LoVo (cell line): ENCODE measurements around the gene SCD5.
A peak's percentile ranks its signal among the peaks of the same experiment; 100 is the strongest.

Experiments
- DNase-seq: peaks from one replicate; pipeline ENCODE4 v3.0.0-alpha.2; 2016; ENCODE audit warnings: low spot score

Gene SCD5

GRCh38 chr4:82726596-82726995, 72.0 kb downstream of the SCD5 start:
- no peak for DNase-seq

GRCh38 chr4:82721819-82722423, 76.7 kb downstream of the SCD5 start:
- DNase-seq: peak; percentile 20

DNA sequence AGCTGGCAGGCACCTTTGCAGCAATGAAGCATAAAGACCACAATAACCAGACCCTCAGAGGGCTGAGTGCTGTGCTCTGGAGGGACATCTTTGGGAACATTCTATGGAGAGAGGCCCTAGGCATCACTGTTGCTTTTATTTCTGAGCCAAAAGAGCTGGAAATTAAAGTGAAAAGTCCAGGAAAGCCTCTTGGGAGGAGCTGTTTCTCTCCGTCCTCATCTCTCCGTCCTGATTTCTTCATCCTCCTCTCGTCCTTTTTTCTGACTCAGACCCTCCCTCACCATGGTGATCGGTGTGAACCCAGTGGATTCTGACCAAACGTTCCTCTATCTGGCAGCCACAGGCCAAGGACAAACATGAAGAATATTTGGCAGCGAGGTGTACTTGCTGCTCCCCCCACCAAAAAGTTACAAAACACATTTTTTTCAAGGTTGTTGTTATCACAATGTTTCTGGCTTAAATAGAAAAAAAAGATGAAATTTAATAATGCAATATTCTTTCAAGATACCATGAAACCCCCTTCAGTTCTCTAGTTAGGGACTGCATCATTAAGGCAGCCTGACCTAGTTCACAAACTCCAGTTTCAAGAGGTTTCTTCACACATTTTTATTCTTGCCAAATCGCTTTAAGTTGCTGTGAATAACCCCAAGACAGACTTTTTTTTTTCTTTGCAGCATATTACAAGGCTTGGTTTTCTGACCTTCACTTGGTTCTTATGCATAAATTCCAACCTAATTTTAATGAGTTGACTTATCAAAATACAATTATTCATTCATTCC, 80.2 kb downstream of the SCD5 start:
- DNase-seq: no peak

- DNase-seq: no peak
These were observed 82.6 kb downstream of the SCD5 start for GRCh38 chr4:82715731-82716617.

GRCh38 chr4:82713856-82714255, 84.7 kb downstream of the SCD5 start:
- no peak for DNase-seq

- DNase-seq: no peak
These were observed 86.0 kb downstream of the SCD5 start for GRCh38 chr4:82712561-82712960.

DNA sequence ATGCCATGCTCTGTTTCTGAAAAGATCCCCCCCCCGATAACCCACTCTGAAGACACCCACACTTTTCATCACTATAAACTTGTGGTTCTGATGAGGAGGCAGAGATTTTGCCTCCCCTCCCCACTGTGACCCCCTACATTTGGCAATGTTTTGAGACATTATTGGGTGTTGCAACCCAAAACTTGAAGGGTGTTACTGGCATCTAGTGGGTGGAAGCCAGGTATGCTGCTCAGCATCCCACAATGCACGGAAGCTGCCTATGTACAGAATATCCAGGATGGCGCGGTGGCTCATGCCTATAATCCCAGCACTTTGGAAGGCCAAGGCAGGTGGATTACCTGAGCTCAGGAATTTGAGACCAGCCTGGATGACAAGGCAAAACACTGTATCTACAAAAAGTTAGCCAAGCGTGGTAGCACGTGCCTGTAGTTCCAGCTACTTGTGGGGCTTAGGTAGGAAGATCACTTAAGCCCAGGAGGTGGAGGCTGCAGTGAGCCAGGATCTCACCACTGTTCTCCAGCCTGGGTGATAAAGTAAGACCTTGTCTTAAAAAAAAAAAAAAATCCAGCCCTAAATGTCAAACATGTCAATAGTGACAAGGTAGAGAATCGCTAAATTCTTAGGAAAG, 87.3 kb downstream of the SCD5 start:
- DNase-seq: no peak

GRCh38 chr4:82710197-82710929, 88.2 kb downstream of the SCD5 start:
- no peak for DNase-seq

DNA sequence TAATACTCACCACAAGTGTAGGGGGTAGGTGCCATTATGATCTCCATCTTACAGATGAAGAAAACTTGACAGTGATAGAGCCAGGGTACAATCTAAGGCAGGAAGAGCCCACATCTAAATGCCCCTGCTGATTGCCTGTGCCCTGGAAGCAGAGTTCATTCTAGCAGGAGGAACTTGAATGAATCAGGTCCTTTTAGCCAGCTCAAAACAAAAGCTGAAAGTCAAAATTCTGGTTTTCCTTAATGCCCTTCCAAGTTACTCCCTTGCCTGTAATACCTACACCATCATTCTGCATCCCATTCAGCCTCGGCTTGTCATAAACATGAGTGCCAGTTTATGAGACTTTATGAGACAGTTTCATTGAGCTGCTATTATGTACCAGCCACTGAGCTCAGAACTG, 89.6 kb downstream of the SCD5 start:
- DNase-seq: no peak

DNA sequence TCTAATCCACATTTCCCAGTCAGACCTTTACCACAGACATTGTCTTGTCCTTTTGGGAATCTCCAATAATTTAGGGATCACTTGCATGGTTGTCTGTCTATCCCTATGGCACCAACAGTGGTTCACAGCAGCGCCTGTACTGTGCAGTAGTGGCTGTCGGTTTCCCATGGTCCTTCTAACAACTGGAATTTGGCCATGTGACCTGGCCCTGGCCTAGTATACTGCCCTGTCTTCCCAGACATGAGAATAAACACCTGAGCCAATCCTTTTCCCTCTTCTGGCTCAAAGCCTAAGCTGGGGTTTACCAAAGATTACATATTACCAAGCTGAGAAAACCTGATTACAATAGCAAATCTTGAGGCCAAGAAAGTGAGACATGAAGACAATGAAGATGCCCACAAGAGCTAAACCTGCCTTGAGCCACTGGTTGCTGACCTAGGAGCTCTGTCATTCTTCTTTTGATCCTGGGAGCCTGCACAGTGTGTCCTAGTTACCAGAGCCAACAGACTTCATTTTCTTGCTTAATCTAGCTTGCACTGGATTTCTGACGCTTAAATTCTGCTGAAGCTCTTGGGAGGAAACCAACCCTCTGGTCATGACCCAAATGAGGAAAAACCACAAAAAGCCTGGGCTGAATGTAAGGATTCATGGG, 92.1 kb downstream of the SCD5 start:
- no peak for DNase-seq

GRCh38 chr4:82705928-82706300, 92.7 kb downstream of the SCD5 start:
- no peak for DNase-seq

DNA sequence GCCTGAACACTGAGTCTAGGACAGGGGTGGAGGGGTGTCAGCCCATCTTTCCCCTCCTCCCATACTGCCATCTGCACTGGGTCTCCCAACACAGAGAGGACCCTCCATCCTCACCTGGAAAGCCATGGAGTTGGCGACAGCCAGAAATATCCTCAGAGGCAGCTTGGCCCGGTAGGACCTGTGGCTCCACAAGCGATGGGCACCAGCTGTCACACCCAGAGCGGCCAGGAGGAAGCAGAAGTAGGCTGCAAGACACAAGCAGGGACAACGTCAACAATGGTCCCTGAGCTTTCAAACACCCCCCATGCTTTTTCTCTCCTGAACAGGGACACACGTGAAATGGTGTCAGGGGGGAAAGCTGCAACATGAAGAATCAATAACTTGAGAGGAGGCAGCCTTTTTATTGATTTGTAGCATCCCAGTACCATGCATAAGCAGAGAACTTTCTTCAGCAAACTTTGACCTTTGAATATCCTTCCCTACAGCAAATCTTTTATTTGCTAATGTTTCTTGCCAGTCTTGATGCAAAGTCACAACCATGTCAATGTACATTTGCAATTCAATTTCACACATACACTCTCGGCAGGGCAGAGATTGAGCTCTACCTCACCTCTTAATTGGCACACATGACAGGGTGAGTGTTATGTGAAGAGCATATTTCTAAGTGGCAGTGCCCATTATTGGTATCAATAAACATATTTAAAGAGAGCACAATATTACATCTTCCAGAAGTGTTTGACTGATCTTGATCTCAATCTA, 93.2 kb downstream of the SCD5 start:
- no peak for DNase-seq

GRCh38 chr4:82704156-82704555, 94.4 kb downstream of the SCD5 start:
- DNase-seq: no peak

DNA sequence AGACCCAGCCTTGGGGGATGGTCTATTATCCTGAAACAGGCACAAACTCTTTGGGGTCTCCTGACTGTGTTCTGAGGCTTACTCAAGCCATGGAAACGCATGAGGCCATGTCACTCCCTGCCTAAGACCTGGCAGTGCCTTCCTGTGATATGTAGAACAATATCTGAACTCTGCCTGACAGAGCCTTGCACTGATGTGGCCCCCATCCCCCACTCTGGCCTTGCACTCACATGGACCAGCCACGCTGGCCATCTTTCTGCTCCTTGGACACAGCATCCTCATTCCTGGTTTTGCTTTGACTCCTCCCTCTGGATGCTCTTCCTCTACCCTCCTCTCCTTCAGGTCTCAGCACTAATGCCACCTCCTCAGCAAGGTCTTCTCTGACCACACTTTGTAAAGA, 100.2 kb downstream of the SCD5 start:
- DNase-seq: no peak

DNA sequence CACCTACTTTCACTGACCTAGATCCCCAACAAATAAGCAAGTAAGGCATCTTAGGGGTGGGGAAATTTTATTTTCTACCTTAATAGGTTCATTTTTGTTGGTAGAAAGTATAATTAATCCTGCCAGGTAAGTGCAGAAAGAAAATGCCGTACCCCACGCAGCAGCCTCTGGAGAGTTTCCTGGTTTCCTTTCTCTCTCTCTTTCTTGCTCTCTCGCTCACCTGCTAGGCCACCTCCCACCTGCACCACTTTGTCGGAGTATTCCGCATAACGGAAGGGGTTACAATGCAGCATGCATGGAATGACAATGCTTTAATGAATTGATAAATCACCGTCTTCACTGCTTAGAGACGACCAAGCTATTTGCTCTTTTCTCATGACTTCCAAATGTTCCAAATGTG, 101.0 kb downstream of the SCD5 start:
- no peak for DNase-seq

DNA sequence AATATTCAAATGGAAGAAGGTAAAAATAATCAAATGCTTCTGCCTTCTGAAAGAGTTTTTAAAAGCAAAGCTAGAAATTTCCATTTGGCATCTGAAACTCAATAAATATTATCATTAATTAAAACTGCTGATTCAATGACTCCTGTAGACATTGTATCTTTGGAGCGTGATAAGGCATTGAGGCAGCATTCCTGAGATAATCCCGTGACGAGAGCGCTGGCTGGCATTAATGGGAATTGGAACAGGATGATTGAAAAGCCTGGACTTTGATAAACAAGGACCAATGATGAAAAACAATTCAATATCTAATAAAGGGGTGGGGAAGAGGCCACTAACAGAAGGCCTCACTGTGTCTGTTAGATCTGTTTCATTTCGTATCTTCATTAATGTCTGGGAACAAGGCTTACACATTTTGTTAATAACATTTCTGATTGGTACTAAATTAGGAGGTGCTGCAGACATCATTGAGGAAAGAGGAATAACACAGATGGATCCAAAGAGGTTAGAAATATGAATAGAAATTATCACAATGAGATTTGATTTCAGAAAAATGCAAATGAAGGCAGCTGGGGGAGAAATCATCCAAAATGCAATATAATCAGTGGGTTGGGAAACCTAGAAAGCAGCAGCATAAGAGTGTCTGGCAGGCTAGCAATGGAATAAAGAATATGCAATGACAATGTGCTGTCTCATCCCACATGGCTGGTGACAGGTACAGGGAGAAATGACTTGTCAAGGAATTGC, 102.3 kb downstream of the SCD5 start:
- no peak for DNase-seq

DNA sequence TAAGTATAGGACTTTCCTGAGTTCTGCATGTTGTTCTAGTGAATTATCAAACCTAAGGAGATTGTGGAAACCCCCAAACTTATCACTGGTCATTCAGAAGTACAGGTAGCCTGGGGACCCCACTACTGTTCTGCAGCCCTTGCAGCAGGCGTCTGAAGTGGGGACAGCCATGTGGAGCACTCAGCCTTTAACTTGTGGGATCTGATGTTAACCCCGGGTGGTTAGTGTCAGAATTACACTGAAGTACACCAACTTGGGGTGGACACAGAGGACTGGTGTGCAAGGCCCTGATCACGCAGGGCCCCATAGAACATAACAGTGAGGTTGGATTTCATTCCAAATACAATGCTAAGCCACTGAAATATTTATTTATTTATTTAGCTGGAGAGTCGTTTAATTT, 103.7 kb downstream of the SCD5 start:
- no peak for DNase-seq

DNA sequence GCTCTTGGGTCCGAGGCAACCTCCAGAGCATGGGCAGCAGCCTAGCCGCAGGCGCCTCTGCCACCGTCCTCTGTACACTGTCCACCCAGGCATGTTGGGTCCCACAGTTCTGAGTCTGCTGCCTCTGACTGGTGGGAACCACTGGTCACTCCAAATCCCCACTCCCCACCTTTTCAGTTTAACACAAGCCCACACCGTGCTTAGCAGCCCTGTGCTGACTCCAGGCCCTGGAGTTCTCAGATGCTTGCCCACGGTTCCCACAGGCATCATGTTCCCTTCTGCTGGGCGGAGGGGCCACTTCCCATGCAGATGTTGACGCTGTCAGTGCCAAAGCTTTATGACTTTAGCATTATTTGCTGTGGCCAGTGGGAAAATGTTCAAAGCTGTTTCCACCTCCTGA, 104.5 kb downstream of the SCD5 start:
- no peak for DNase-seq

GRCh38 chr4:82692101-82692780, 106.4 kb downstream of the SCD5 start:
- no peak for DNase-seq
